HG03575 (cell line): ENCODE measurements around the gene IFITM2.
"Not testable (repeated sequence)": the region's sequence is repeated elsewhere in the genome, so short reads cannot be mapped to it uniquely, and the experiment has no call there.

Source experiments
- ATAC-seq: cut with Tn5 transposase; IDR thresholded peaks from one replicate; pipeline ENCODE4 v1.9.1; 2021; ENCODE audit not compliant: unreplicated experiment, insufficient number of reproducible peaks, low FRiP score; ENCODE audit errors: extremely low read depth

The IFITM2 gene

DNA sequence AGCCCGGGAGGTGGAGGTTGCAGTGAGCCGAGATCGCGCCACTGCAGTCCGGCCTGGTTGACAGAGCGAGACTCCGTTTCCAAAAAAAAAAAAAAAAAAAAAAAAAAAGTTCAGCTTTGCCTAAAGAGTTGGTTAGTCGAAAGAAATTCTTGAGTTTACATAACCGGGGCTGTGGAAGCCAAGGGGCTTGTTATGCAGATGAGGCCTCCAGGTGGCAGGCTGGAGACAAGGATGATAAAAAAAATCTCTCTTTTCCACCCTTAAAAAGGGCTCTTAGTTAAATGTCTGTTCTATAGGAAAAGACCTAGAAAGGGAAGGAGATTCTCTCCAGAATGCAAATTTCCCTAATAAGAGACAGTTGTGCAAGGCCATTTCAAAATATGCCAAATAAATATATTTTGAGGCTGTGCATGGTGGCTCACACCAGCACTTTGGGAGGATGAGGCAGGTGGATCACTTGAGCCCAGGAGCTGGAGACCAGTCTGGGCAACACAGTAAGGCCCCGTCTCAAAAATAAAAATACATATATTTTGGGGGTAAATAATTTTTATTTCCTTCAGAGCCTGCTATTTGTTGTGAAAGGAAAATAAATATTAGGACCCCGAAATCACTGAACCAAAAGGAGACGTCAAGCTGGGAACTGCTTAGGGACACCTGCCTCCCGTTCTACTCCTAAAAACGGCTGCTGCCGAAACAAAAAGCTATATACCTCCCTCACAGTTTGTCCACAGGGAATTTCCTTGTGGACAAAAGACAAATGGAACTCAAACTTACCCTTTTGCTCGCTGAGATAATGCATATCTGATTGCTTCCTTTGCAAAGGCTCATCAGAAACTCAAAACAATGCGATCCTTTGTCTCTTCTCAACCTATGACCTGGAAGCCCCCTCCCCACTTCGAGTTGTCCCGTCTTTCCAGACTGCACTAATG lies 2.4 kb upstream of the IFITM2 start:
- no peak for ATAC-seq

DNA sequence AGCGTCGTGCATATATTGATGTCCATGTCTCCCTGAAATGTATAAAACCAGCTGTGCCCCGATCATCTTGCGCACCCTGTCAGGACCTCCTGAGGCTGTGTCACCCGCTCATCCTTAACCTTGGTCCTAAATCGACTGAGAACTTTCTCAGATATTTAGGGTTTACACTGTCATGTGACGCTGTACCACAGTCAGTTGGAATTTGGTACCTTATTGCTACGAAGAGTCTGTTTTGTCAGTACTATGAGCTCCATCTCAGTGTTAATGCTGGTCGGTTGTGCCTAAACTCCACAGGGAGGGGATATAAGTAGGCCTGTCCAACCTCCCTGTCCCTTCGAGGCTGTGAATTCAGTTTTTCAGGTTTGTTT lies 1.8 kb upstream of the IFITM2 start:
- no peak for ATAC-seq

DNA sequence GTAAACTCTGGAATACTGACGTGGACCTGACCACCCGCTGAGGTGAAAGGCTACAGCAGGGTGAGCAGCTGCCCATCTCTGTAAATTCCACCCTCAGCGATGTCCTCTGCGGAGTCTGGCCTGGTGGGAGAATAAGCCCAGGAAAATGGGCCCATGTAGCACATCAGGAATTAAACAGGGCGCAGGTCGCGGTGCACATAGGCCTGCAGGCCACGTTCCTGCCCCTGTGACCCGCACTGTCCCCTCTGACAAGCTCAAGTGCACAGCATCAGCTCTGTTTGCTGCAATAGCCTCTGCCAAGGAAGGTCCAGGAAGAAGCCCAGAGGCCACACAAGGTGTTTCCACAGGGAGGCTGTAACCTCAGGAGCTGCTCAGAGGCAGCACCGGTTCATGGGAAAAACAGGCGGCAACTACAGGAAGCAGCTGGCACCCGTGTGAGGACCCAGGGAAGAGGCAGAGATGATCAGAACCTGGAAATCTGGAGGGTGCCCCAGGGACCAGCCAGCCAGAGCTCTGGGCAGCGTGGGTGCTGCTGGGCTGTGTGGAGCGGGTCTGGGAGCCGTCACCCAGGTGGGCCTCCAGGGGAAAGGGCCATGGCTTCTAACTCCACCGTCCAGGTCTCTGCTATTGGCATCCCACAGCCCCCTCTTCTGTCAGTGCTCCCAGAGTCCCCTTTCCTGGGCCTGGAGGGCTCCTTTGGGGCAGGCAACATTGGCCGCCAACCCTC lies 808 bp upstream of the IFITM2 start:
- no peak for ATAC-seq

DNA sequence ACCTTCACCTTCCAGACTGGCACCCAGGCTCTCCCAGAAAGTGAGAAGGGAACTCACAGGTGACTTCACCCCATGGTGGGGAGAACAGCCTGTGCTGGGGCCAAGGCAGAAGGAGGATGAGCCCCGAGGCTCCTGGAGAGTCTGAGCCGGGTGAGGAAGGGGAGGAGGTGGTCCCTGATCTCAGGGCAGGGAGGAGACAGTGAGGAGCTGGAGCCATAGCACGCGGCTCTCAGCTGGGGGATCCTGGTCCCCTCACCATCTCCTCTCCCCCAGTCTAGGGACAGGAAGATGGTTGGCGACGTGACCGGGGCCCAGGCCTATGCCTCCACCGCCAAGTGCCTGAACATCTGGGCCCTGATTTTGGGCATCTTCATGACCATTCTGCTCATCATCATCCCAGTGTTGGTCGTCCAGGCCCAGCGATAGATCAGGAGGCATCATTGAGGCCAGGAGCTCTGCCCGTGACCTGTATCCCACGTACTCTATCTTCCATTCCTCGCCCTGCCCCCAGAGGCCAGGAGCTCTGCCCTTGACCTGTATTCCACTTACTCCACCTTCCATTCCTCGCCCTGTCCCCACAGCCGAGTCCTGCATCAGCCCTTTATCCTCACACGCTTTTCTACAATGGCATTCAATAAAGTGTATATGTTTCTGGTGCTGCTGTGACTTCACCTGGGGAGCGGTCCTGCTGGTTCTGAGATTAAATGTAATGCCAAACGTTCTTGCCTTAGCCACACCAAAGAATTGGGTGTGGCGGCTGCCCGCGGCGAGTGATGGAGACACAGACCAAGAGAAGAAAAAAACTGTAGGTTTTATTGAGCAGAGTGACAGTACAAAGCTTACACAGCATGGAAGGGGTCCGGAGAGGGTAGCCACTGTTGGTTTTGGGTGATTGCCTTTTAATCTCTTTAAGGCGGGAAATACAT lies 1.4 kb downstream of the IFITM2 start:
- not testable (repeated sequence) for ATAC-seq

DNA sequence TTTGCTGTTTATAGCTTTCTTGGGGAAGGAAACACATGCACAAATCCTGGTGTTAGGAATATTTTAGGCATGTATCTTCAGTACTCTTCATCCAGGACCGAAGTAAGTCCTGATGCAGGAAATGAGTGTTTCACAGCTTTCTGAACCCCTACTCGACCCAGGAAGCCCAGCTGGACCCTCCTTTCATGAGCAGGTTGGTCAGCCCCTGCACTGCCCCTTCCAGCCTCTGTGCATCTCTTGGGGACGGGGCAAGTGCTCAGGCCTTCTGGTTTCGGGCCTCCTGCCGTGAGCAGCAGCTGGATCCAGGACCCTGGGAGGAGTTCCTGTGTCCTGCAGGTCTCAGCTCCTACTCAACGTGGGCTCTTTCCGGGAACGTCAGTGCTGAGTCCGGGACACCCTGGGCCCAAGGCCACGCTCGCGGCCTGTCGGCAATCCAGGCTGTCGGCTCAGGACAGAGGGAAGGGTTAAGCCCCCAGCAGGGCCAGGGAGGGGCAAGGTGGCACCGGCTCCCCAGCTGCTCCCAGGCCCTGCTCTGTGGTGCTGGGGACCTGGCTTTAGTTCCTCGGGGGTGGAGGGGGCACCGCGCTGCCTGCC lies 2.5 kb downstream of the IFITM2 start:
- not testable (repeated sequence) for ATAC-seq

DNA sequence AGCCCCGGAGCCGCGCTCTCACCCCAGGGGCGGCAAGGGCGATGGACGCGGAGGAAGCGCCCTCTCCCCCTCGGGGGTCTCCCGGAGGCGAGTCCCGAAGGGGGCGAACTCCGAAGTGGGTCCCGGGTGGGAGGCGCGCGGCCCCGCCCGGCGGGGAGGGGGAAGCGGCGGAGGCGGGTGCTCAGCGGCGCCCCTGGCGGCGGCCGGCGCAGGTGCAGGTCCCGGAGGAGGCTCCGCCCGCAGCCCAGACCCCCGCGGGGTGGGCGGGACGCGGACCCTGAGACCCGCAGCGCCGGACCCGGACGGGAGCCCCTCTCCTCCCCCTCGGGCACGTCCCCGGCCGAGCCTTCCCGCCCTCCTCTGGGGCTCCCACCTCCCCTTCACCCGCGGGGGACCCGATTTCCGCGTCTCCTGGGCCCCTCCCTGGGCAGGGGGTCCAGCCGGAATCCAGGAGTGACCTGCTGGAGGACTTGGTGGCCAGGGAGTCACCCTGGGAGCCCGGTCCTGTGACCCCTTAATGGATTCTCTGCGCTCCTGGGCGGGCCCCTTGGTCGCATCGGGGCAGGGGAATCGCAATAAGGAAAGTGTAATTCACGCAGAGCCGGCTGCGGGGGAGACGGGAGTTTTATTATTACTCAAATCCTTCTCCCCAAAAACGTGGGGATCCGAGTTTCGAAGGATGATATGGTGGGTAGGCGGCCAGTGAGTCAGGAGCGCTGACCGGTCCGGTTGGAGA lies 3.6 kb downstream of the IFITM2 start:
- ATAC-seq: not testable (repeated sequence)

DNA sequence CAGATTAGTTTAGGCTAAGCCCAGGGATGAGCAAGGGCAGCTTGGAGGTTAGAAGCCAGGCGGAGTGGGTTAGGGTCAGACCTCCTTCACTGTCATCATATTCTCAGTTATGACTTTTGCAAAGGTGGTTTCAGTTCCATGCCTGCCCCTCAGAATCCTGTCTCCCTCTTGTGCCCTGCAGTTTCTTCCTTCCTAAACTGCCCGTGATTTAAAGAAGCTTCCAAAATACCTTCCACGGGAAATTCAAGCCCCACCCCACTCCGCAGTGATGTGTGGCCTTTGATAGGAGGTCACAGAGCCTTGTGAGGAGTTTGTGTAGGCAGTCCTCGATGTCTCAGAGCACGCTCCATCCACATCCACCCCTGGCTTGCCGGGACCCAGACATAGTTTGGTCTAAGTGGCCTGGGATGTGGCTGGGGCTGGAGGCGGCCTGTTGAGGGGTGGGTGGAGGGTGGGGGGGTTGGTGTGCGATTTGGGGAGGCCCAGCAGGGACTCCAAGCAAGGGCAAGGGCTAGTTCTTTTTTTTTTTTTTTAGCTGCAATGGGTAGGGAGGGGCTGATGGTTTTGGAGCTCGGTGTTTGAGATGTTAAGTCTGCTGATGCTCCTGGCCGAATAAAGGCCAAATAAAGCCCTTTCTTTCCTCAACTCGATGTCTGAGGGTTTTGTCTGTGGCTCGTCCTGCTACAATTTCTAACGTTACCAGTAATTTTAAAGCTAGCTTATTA lies 4.6 kb downstream of the IFITM2 start:
- ATAC-seq: no peak

DNA sequence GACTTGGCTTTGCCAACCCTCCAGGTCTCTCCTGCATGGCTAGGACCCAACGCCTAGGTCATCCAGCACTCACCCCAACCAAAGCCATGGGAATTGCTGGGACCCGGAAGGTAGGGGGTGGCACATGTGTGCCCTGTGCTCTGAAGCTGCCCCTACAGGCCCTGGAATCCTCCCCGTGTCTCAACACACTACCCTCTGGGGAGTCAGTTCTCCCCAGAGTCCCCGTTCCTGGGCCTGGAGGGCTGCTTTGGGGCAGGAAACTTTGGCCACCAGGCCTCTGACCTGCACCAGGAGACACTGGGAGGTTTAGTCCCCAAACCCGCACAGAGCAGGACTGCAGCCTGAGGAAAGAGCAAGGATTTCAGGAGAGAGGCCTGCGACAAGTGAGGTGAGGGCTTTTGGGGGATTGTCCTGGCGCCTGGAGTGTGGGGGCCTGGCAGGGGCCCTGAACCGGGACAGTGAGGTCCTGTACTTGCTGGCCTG lies 5.7 kb downstream of the IFITM2 start:
- ATAC-seq: no peak

DNA sequence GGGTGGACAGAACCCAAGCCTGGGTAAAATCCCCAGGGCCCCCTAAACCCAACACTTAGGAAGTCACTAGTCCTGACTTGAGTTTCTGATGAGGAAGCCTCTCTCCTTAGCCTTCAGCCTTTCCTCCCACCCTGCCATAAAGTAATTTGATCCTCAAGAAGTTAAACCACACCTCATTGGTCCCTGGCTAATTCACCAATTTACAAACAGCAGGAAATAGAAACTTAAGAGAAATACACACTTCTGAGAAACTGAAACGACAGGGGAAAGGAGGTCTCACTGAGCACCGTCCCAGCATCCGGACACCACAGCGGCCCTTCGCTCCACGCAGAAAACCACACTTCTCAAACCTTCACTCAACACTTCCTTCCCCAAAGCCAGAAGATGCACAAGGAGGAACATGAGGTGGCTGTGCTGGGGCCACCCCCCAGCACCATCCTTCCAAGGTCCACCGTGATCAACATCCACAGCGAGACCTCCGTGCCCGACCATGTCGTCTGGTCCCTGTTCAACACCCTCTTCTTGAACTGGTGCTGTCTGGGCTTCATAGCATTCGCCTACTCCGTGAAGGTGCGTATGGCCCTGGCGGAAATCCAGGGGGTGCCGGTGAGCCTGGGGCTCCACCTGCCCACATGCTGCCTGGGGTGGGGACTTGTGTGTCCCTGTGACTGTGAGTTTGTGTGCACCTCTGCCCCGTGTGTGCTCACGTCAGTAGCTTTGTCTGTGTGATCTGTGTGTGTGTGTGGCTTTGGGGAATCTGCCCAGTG lies 6.4 kb downstream of the IFITM2 start, which contains the start of gene IFITM1:
Gene IFITM1, plus strand, starts transcription at position 254 of the 767 bp plus-strand sequence. Its CDS starts 131 bp downstream, at position 385.
- ATAC-seq: no peak

DNA sequence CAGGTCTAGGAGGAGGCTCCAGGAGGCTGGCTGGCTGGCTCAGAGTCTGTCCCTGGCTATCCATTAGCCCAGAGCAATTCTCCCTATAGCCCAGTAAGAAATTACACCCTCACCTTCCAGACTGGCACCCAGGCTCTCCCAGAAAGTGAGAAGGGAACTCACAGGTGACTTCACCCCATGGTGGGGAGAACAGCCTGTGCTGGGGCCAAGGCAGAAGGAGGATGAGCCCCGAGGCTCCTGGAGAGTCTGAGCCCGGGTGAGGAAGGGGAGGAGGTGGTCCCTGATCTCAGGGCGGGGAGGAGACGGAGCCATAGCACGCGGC lies 6.9 kb downstream of the IFITM2 start:
- not testable (repeated sequence) for ATAC-seq

DNA sequence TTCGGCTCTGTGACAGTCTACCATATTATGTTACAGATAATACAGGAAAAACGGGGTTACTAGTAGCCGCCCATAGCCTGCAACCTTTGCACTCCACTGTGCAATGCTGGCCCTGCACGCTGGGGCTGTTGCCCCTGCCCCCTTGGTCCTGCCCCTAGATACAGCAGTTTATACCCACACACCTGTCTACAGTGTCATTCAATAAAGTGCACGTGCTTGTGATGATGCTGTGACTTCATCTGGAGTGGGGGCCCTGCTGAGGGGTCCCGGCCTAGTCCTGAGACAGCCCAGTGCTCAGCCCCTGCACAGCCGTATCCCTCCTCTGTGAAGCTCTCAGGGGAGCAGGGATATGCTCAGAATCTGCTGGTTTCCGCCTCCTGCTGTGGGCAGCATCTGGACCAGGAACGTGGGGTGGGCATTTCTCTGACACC lies 7.5 kb downstream of the IFITM2 start:
- ATAC-seq: no peak

DNA sequence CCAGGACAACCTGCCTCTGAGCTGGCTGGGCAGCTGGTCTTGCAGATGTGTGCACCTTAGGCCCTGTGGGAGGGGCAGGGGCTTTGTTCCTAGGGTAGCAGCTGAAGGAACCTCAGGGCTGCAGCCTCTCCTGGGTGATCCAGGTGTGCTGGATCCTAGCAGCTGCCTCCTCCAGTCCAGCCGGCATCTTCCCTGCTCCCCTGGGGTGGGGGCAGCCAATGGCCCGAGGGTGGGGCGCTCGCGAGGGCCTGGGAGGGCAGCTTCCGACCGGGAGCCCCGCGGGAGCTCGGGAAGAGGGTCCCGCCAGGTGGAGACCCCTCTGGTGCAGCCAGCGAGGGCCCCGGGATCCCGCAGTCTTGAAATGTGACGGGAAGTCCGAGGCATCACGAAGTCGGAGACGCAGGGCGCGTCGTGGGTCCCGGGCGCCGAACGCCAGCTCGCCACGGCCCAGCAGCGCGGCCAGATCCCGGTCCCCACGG lies 7.9 kb downstream of the IFITM2 start:
- no peak for ATAC-seq

DNA sequence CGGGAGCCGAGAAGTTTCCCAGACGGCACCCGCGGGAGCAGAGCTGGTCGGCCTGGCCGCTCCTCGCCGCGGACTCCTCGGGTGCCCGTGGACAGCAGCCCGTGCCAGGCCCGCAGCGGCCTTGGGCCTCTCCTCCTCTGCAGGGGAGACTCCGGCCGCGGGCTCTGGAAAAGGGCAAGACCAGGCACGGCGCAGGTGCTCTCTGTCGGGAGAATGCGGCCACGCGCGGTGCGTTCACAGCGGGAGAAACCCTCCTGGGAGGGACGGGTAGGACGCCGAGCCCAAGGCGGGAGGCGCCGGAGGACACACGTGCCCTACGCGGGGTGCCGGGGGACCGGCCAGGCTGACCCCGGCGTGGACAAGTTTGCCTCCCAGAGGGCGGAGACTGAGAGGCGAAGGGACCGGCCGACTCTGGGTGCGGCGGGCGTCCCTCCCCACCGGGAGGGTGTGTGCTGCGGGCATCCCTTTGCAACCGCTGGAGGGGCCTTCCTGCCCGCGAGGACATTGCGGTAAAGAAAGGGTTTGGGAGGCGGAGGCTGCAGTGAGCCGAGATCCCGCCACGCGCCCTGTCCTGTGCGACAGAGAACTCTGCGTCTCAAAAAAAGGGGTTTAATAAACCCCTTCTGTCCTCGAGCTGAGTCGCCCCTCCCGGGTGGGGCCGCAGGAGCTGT lies 8.6 kb downstream of the IFITM2 start:
- no peak for ATAC-seq

DNA sequence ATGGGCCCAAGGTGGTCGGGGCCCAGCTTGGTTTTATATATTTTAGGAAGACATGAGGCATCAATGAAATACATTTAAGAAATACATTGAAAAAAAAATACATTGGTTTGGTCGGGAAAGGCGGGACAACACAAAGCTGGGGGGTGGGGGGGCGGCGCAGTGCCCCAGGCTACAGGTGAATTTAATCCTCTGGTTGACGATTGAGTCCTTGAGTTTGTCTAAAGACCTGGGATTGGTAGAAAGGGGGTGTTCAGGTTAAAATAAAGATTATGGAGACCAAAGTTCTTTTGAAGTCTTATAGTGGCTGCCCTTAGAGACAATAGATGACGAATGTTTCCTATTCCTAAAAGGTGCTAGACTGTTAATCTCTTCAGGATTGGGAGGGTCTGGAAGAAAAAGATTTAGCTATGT lies 9.3 kb downstream of the IFITM2 start:
- no peak for ATAC-seq

DNA sequence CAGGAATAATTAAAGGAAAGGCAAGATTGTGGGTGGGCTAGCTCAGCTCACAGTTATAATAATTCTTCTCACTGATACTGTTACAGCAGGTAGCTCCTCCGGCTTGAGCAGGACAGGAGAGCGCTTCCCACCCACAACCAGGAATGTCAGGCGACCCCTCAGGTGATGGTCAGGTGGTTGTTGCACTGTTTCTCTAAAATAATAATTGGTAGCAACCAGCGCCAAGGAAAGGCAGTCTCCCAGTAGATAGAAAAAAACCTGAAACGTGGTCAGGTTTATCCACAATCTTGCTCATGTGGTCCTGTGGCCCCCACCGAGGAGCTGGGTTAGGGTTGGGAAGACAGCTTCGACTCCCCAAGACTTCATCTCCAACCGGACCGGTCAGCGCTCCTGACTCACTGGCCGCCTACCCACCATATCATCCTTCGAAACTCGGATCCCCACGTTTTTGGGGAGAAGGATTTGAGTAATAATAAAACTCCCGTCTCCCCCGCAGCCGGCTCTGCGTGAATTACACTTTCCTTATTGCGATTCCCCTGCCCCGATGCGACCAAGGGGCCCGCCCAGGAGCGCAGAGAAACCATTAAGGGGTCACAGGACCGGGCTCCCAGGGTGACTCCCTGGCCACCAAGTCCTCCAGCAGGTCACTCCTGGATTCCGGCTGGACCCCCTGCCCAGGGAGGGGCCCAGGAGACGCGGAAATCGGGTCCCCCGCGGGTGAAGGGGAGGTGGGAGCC lies 10.2 kb downstream of the IFITM2 start:
- ATAC-seq: not testable (repeated sequence)
